SK-N-MC (cell line): Measurements from ENCODE around the gene TFAM.

Experiments used
- DNase-seq: peaks from one replicate; pipeline ENCODE4 v3.0.0-alpha.2; 2011; ENCODE audit warnings: low read depth, low spot score
- H3K27ac ChIP-seq: fragments of 200-600 bp; sonication (generic); 2 replicates; pipeline ENCODE4 v1.5.1; 2016; ENCODE audit warnings: mixed run types
- H3K36me3 ChIP-seq: fragments of 200-600 bp; sonication (generic); 2 replicates; pipeline ENCODE4 v1.6.1; 2017; ENCODE audit warnings: antibody characterized with exemption, low read length, mixed read lengths; ENCODE audit not compliant: insufficient read depth
- H3K4me3 ChIP-seq: fragments of 200-600 bp; sonication (generic); 2 replicates; pipeline ENCODE4 v1.5.1; 2016
- H3K9ac ChIP-seq: fragments of 200-600 bp; sonication (generic); 2 replicates; pipeline ENCODE4 v1.8.0; 2017; ENCODE audit warnings: mixed run types, mixed read lengths; ENCODE audit not compliant: insufficient read length
- H3K9me3 ChIP-seq: fragments of 200-600 bp; sonication (generic); 2 replicates; pipeline ENCODE4 v1.6.1; 2017; ENCODE audit warnings: low read depth, mild to moderate bottlenecking, antibody characterized with exemption, low read length, moderate library complexity, mixed read lengths
- EZH2 ChIP-seq: fragments of 200-600 bp; sonication (generic); IDR thresholded peaks from one replicate; pipeline ENCODE4 v1.6.1; 2017; ENCODE audit warnings: antibody characterized with exemption
- FOXP2 ChIP-seq: optimal IDR thresholded peaks from 2 replicates; pipeline ENCODE3; 2011; ENCODE audit warnings: mild to moderate bottlenecking, moderate library complexity; ENCODE audit not compliant: insufficient read depth; ENCODE audit errors: extremely low read length, control extremely low read depth
- POLR2AphosphoS5 ChIP-seq: IDR thresholded peaks from 2 replicates; pipeline ENCODE4 v1.6.1; 2012; ENCODE audit warnings: mild to moderate bottlenecking, low read depth, low read length, borderline replicate concordance

The TFAM gene

GRCh38 chr10:58435297-58435985 is 50.2 kb downstream of the TFAM start:
- no peak overlapping the region for H3K9ac ChIP-seq

GRCh38 chr10:58436071-58436470 is 50.9 kb downstream of the TFAM start:
- no peak for DNase-seq
- Histone ChIP-seq H3K27ac (no peak overlapping the region), H3K4me3 (no peak overlapping the region), H3K36me3 (no peaks in the 10 kb centered on the region), H3K9ac (no peak overlapping the region), H3K9me3 (no peaks in the 10 kb centered on the region)
- TF ChIP-seq POLR2AphosphoS5 (no peak), EZH2 (no peak), FOXP2 (no peak)

More at GRCh38 chr10:58435297-58435985, 50.2 kb downstream of the TFAM start:
- Histone ChIP-seq H3K36me3 (no peaks in the 10 kb centered on the region), H3K27ac (no peak overlapping the region), H3K4me3 (no peak overlapping the region), H3K9me3 (no peaks in the 10 kb centered on the region)
- TF ChIP-seq FOXP2 (no peak), EZH2 (no peak), POLR2AphosphoS5 (no peak)
- no peak for DNase-seq

GRCh38 chr10:58438340-58438871 is 53.2 kb downstream of the TFAM start:
- H3K9me3 ChIP-seq, result no peaks in the 10 kb centered on the region
- H3K9ac ChIP-seq, result no peak overlapping the region
- no peak overlapping the region for H3K27ac ChIP-seq
- no peaks in the 10 kb centered on the region for H3K36me3 ChIP-seq
- H3K4me3 ChIP-seq, result no peak overlapping the region
- no peak for DNase-seq
- TF ChIP-seq FOXP2, result no peak
- TF ChIP-seq POLR2AphosphoS5, result no peak
- TF ChIP-seq EZH2, result no peak

GRCh38 chr10:58438986-58439385 is 53.8 kb downstream of the TFAM start:
- TF ChIP-seq POLR2AphosphoS5 (no peak), EZH2 (no peak), FOXP2 (no peak)
- H3K36me3 ChIP-seq, result no peaks in the 10 kb centered on the region
- H3K9ac ChIP-seq, result no peak overlapping the region
- H3K9me3 ChIP-seq, result no peaks in the 10 kb centered on the region
- no peak overlapping the region for H3K4me3 ChIP-seq
- DNase-seq, result no peak
- H3K27ac ChIP-seq, result no peak overlapping the region

DNA sequence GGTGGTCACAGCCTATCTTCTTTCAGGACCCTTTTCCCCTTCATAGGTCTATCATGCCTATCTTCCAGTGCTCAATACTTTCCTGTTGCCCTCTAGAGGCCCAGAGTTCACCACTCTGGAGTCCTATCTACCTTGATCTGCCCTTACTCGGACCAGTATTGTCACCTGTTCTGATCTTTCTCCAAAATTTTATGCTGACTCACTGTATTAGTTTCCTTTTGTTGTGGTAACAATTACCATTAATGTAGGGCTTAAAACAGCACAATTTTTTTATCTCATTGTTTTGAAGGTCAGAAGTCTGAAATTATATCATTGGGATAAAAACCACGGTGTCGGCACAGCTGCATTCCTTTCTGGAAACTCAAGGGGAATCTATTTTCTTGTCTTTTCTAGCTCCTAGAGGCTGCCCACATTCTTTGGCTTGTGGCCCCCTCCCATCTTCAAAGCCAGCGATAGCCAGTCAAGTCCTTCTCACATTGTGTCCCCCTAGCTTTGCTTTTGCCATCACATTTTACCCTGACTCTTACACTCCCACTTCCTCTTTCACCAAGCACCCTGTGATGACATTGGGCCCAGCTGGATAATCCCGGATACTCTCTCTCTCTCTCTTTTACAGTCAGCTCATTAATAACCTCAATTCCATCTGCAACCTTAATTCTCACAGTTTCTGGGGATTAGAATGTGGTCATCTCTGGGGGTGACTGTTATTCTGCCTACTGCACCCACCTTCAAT is 54.6 kb downstream of the TFAM start:
- TF ChIP-seq POLR2AphosphoS5 (no peak), EZH2 (no peak), FOXP2 (no peak)
- Histone ChIP-seq H3K4me3 (no peak overlapping the region), H3K27ac (no peak overlapping the region), H3K9ac (no peak overlapping the region), H3K9me3 (no peaks in the 10 kb centered on the region), H3K36me3 (no peaks in the 10 kb centered on the region)
- DNase-seq, result no peak

- no peak overlapping the region for H3K27ac ChIP-seq
- H3K9me3 ChIP-seq, result no peaks in the 10 kb centered on the region
- H3K9ac ChIP-seq, result no peak overlapping the region
- no peaks in the 10 kb centered on the region for H3K36me3 ChIP-seq
- no peak overlapping the region for H3K4me3 ChIP-seq
- DNase-seq, result no peak
- TF ChIP-seq POLR2AphosphoS5, result no peak
Measured at GRCh38 chr10:58440484-58440883, 55.3 kb downstream of the TFAM start.

DNA sequence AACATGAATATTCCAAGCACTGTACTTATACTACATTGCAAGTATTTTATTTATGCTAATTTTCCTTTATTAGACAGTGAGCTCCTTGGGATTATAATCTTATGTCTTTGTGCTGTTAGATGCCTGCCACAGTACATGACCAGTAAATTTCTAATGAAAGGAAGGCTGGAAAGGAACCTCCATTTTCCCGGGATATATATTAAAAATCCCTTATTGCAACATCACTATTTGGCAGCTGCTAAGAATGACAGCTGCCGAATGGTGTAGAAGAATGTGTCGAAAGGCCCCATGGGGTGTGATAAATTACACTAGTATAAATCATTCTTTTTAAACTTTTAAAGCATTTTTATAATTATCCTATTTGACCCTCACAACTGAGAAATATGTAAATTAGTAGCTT is 59.1 kb downstream of the TFAM start:
- DNase-seq, result no peak
- Histone ChIP-seq H3K9me3 (no peaks in the 10 kb centered on the region), H3K27ac (no peak overlapping the region), H3K9ac (no peak overlapping the region), H3K36me3 (no peaks in the 10 kb centered on the region), H3K4me3 (no peak overlapping the region)
- TF ChIP-seq EZH2 (no peak), POLR2AphosphoS5 (no peak), FOXP2 (no peak)

- Histone ChIP-seq H3K4me3 (no peak overlapping the region), H3K27ac (no peak overlapping the region), H3K9ac (no peak overlapping the region), H3K9me3 (no peaks in the 10 kb centered on the region), H3K36me3 (no peaks in the 10 kb centered on the region)
- TF ChIP-seq EZH2, result no peak
- no peak for TF ChIP-seq FOXP2
- no peak for TF ChIP-seq POLR2AphosphoS5
- no peak for DNase-seq
Measured at GRCh38 chr10:58444876-58445275, 59.7 kb downstream of the TFAM start.
